ENCODE data around the gene CHCHD5.

DNA sequence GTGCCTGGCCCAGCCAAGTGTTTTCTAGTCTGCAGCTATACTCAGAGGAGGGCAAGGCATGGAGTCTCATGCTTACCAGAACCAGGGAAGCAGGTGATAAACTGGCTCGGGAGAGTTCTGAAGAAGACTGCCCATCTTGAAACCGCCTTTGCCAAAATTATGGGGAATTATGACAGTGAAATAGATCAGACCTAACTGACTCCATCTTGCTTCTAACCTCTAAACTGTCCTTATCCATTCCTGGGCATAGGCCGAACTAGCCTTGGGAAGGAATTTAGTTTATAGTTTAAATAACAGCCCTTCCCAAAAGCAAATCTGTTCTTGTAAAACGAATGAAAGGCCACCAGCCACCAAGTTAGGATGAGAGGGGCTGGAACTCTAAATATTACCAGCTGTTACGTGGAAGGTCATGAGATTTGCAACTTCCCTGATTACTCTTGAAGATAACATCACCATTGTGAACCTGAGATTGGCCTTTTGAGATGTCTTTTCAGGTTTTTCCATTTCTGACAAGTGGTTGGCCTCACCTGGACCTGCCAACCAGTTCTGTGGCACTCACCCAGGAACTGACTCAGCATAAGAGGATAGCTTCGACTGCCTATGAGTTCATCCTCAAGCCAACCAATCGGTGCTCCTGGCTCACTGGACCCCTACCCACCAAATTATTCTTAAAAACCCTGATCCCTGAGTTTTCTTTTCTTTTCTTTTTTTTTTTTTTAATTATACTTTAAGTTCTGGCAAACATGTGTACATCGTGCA is 23.4 kb downstream of the CHCHD5 start:
- TF ChIP-seq POLR2AphosphoS5 (IDR thresholded peaks at IDR 0.05; ENCODE audit: low read depth, low read length) (no peak), CTCF (IDR thresholded peaks at IDR 0.05) (no peak), REST (IDR thresholded peaks at IDR 0.05; ENCODE audit: insufficient read depth in 1 of 2, low read depth in 2 of 2, low read length in 1 of 2) (no peak)
